HS-27A (cell line): ENCODE data around the gene CRYL1.

Experiments used
- DNase-seq: peaks from one replicate; pipeline ENCODE4 v3.0.0-alpha.2; 2012; ENCODE audit warnings: low read depth, missing footprints

CRYL1 gene

GRCh38 chr13:20494656-20495055 is 31.0 kb downstream of the CRYL1 start:
- DNase-seq = no peak

GRCh38 chr13:20492641-20493040 is 33.0 kb downstream of the CRYL1 start:
- no peak for DNase-seq

DNA sequence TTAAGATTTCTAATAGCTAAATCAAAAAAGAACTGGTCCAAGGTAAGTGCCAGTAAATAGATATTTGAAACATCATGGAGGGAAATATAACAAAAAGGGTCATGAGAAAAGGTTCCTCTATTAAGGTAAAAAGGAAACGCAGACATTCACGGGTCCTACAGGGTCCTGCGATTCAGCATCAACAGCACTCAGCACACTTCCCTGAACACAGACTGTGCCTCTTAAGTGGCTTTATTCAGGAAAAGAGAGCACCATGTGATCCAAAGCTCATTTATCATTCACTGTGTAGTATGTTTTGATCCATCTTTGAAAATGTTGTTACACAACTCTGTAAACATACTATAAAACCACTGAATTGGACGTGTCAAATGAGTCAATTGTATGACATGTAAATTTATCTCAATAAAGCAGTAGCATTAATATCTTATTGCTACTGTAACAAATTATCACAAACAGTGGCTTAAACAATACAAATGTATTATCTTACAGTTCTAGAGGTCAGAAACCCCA is 33.7 kb downstream of the CRYL1 start:
- no peak for DNase-seq

DNA sequence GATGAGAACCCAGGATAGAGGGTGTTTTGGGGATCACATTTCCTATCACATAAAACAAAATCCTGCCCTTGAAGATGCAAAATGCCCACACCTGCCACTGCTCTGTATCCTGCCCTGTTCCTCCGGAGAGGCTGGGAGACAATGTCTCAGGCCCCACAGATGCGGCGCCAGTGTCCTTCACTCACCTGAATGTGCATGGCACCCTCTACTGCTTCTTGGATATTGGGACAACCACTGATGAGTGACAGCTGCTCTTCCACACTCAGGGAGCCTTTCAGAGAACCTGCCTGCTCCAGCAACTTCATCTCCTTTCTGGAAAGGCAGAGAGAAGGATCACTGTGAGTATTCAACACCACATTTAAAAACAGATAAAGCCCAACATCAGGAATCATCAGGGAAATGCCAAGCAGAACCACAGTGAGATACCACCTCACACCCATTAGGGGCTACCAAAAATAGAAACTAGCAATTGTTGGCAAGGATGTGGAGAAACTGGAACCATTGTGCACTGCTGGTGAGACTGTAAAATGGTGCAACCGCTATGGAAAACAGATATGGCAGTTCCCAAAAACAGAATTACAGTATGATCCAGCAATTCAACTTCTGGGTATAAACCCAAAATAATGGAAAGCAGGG is 36.4 kb downstream of the CRYL1 start:
- DNase-seq = no peak

DNA sequence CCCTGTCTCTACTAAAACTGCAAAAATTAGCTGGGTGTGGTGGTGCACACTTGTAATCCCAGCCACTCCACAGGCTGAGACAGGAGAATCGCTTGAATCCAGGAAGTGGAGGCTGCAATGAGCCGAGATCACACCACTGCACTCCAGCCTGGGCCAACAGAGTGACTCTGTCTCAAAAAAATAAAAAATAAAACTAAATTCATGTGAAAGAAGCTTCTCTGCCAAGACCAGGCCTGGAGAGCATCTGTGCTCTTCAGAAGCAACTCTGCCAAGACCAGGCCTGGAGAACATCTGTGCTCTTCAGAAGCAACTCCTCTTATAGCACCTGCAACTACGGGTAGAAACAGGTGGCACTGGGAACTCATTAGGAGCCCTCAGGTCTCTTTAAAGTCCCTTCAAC is 37.7 kb downstream of the CRYL1 start:
- no peak for DNase-seq

DNA sequence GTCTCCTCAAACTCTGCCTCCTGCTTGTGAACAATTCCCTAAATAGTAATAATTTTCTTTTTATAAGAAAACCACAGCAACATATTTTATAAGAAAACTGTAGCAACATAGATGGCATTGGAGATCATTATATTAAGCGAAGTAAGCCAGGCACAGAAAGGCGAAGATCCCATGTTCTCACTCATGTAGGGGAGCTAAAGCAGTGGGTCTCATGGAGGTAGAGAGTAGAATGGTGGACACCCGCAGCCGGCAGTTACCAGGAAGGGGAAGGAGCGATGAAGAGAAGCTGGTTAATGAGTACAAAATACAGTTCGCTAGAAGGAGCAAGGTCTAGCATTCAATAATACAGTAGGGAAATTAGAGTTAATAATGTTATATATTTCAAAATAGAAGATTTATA is 42.9 kb downstream of the CRYL1 start:
- DNase-seq = no peak

- DNase-seq = no peak
These were observed 43.3 kb downstream of the CRYL1 start for GRCh38 chr13:20482275-20482761.

DNA sequence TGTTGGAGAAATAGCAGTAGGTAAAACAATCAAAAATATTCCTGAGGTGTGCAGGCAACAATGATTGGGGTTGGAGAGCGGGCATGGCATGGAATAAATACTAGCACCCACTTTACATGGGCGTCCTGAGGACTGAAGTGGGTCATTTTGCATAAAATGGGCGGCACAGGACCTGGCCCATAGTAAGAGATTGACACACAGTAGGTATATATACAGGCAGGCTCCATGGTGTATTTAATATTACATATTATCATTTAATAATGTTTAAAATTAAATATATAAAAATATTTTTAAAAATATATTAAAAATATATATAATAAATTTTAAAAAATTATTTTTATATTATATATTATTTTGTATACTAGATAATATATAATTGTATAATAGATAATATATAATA is 48.3 kb downstream of the CRYL1 start:
- no peak for DNase-seq

GRCh38 chr13:20475927-20476691 is 49.5 kb downstream of the CRYL1 start:
- no peak for DNase-seq

- no peak for DNase-seq
These were observed 51.1 kb downstream of the CRYL1 start for GRCh38 chr13:20474515-20474914.

- DNase-seq = no peak
These were observed 51.8 kb downstream of the CRYL1 start for GRCh38 chr13:20473888-20474287.

- no peak for DNase-seq
These were observed 52.5 kb downstream of the CRYL1 start for GRCh38 chr13:20473139-20473538.

DNA sequence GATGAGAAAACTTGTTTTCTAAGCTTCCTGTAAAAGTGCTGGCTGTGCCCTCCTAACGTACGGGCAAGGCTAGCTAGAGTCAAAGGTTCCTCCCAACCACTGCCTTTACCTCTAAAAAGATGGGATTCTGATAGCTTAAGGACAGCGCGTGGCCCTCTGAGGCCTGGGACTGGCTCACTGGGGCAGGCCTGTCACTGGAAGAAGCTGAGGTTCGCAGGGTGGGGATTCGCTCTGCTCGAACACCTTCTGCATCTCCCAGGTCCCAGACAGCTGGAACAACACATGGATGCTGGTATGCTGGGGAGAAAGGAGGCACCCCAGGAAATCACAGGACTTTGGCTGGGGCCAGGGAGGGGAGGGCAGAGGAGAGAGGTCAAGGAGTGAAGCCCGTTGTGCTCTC is 53.1 kb downstream of the CRYL1 start:
- DNase-seq = no peak

GRCh38 chr13:20470136-20470535 is 55.5 kb downstream of the CRYL1 start:
- DNase-seq = no peak

DNA sequence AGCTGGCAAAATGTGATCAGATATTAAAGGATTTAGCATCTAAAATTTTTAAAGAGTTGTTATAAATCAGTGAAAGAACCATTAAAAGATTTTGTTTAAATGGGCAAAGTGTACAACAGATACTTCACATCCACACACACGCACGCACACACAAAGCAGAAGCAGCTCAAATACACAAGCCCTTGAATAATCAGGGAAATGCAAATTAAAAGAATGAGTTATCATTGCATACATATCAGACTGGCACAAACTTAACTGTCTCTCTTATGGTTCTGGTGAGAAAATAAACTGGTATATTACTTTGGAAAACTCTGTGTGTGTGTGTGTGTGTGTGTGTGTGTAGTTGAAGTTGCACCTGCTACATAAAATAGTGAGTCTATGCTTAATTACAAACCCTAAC is 59.3 kb downstream of the CRYL1 start:
- no peak for DNase-seq

DNA sequence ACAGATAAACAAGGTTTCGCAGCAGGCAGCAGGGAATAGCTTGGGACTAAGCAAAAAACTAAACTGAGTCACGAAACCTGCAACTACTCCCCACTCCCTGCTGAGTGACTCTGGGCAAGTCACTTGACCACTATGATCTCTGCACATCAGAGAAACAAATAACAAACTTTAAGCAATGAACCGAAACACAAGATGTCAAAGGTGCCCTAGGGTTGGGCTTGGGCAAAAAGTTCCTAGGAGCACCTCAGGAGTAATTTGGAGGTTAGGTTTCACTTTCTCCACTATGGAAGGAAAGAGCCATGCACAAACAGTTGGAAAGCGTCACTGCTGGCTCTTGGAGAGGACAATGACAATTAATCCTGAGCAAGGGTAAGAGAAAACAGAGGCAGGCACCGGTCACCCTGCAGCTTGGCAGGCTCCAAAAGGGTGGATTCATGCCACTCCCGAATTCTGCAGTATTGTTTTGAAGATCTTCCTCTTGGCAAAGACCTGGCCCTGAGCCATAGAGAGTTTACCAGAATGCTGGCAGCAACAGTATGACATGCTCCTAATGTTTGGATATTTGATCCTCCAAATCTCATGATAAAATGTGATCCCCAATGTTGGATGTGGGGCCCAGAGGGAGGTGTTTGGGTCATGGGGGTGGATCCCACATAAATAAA is 60.3 kb downstream of the CRYL1 start:
- DNase-seq = no peak

- no peak for DNase-seq
These were observed 62.7 kb downstream of the CRYL1 start for GRCh38 chr13:20462921-20463320.

DNA sequence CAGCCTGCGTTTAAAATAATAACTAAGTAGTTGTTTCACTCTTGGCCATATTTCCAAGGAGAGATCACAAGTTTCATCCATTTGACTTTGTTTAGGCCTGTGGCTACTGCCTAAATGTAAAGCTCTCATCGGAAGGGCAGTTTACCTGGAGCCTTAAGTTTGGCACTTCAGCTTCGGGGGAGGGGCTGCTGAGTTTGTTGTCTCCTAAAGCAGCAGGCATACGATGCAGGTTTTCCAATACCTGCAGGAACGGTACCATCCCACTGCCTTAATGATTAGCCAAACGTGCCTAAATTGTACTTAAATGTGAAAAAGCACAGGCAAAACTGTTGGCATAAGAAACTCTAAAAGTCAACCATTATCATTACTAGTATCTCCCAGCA is 63.1 kb downstream of the CRYL1 start:
- no peak for DNase-seq

- no peak for DNase-seq
These were observed 63.7 kb downstream of the CRYL1 start for GRCh38 chr13:20461860-20462532.

DNA sequence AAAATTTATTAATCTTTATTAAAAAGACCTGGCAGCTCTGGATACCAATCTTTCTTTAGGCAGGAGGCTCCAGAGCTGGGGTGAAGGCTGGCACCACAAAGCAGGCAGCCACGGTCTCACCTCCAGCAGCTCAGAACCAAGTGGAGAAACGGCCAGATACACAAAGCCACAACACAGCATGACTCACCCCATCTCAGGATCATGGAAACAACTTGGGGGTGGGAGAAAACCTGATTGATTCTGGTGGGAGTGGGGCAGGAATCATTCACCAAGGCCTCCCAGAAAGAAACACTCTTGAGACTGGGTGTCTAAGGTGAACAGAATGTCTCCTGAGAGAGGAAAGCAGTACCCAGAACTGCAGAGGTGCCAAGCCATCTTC is 64.2 kb downstream of the CRYL1 start:
- no peak for DNase-seq

DNA sequence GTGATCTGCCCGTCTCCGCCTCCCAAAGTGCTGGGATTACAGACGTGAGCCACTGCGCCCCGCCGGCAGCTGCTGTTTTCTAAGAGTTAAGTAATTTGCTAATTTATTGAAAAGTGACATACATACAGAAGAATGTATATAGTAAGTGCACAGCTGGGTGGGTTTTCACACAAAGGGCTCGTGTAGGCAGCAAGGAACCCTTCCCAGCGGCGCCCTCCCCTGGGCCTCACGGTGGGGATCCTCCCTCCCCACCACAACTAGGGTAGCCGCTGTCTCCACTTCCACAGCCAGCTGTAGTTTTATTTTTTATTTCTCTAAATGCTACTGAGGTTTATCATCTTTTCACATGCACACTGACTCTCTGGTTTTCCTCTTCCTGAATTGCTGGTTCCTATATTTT is 64.9 kb downstream of the CRYL1 start:
- DNase-seq = no peak

- no peak for DNase-seq
These were observed 68.0 kb downstream of the CRYL1 start for GRCh38 chr13:20457670-20458069.

GRCh38 chr13:20456737-20457136 is 68.9 kb downstream of the CRYL1 start:
- DNase-seq = no peak
